ENCODE results near the gene SOX2.
A peak's percentile ranks its signal among the peaks of the same experiment; 100 is the strongest.

SOX2 gene

DNA sequence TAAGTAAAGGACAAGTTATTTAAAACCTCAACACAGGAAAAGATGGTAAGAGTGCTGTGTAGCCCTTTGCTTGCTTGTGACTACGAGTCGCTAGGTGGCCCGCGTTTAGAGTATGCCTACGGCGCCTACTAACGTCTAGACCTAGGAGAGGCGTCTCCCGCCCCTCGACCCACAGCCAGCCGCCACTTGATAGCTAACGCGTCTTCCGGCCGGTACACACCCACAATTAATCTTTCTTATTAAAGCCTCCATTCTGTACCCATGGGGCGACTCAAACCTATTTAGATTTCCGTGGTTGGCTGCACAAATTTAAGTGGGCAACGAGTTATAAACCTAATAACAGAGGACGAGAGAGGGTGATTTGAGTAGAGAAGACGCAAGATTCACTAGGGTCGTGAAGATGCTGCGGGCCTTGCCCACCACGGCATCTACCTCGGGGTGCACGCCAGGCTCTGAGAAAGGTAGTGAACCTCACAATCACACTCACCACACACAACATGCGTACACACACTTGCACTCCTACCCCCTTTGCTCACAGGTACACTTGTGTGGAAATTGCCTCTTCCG is 12.0 kb downstream of the SOX2 start:
- DNase-seq: no peak

- DNase-seq: no peak
Measured at GRCh38 chr3:181724192-181724965, 12.7 kb downstream of the SOX2 start.

DNA sequence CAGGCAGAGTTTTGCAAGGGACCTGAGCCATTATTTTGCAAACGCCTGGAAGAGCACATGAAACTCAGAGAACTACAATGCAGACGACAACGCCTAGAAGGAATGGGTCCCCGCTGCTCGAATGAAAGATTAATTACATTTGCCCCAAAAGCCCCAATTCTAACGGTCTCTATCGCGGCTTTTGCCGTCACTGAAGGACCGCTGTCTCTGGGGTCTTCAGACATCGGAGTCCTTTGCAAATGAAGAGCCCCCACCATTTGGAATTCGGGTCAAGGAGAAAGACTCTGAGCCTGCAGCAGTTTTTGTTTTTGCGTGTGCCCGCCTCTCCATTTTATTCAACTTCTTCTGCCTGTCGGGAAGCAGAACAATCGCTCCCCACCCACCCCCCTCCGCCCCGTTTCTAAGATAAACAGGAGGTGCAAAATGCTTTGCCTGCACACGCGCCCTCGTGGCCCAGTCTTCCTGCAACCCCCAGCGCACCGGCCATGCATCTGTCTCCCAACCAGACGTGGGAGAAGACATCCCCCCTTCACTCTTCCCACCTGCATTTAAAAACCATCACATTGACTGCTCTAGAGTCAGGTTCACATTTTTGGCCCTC is 13.5 kb downstream of the SOX2 start:
- no peak for DNase-seq

DNA sequence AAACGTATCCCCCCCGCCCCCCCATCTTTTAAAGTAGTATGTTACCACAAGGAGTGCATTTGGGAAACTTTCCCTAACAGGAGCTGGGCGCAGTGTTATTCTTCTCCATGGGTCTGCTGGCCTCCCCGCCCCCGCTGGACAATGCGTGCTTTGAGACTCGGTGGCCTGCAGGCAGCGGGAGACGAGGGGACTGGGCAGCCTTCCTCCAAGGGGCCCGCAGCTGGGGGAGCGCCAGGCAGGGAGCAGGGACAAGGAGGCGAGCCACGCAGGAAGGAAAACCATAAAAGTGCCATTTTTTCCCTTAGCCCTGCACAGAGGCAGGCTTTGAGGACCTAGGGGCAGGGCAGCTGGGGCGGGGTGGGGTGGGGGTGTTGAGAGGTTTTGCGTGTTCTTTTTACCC is 14.1 kb downstream of the SOX2 start:
- DNase-seq: no peak

GRCh38 chr3:181726351-181727330 is 14.9 kb downstream of the SOX2 start:
- DNase-seq: no peak

DNA sequence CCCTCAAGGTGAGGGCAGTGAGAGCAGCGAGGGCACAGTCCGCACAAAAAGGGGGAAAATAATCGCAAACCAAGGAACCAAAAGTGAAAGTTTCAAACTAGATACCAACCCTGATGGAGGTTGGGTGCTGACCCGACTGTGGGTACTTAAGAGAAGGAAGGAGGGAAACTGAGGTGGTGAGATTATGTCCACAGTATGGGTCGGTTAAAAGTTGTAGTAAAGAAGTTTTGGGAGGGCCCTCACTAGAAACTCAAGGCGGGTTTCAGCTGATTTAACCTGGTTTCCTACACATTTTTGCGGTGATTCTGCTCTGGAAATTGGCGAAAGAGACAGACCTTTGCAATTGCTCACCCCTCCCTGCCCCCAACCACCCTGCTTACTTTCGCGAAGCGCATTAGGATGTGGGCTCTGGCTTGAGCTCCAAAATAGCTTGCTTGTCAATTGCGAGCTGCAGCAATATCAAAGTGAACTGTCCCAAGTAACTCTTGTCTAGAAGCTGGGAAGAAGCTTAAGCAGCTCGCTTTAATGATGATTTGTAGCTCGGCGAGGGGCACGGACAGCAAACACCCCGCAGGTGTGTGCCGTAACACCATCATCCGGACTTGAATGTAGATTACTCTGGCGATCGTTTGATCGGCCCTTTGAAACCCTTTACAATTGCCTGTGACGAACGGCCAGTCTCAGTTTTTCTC is 15.8 kb downstream of the SOX2 start:
- no peak for DNase-seq

DNA sequence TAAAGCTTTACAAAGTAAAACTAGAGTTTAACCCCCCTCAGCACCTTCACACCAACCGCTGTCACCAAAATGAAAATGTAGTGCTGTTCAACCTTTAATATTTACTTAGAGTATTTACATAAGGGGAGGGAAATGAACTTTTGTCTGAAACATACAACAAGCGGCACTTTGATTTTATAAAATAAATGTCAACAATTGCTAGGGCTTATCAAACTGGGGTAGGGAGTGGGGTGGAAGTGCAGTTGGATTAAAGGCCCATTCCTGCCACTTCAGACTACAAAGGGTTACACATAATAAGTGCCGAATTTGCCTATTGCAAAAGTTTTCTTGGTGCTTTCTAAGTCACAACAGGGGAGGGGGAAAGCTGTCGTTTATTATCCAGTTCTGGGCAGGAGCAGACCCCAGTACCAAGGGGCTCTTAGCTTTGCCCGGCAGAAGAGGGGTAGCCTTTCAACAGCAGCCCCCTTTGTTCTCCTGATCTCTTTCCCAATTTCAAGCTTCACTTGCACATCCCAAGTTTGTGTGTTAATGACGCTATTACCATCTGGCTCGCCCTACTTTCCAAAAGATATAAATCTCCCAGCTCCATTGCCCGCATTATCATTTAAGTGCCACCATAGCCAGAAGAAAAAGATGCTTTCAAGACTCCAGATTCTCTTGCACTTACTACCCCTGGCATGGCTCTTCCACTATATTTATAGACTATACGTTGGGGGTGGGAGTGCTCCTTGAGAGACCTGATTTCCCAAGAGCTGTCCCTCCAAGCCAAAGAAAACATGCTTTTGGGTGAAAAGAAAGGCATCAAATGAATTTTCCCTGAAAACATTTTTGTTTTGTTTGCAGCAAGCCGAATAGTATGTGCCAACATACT is 17.0 kb downstream of the SOX2 start:
- no peak for DNase-seq

GRCh38 chr3:181729341-181729869 is 17.7 kb downstream of the SOX2 start:
- no peak for DNase-seq

GRCh38 chr3:181730316-181730715 is 18.6 kb downstream of the SOX2 start:
- no peak for DNase-seq

GRCh38 chr3:181730934-181731333 is 19.2 kb downstream of the SOX2 start:
- no peak for DNase-seq

- DNase-seq: no peak
Measured at GRCh38 chr3:181735911-181736310, 24.2 kb downstream of the SOX2 start.

- no peak for DNase-seq
Measured at GRCh38 chr3:181738551-181738950, 26.8 kb downstream of the SOX2 start.

GRCh38 chr3:181739628-181740027 is 27.9 kb downstream of the SOX2 start:
- peak; percentile 17 for DNase-seq

DNA sequence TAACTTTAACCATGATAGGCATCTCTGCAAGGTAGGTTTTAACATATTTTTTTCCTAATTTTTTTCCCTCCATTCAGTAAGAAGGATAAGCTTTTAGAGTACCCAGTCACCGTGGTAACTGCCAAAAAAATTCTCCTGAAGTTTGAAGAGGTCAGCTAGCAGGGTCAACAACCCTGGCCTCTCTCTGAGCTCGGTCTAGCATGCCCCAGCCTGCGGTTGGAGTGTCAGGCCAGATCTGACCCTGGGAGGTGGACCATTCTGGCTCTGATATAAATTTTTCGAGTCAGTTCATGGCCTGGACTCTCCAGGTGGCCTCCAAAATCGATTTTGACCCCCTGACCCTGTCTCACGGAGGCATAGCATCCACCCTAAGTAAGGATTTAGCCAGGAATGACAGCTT is 29.7 kb downstream of the SOX2 start:
- no peak for DNase-seq

- DNase-seq: no peak
Measured at GRCh38 chr3:181752202-181752671, 40.5 kb downstream of the SOX2 start.

DNA sequence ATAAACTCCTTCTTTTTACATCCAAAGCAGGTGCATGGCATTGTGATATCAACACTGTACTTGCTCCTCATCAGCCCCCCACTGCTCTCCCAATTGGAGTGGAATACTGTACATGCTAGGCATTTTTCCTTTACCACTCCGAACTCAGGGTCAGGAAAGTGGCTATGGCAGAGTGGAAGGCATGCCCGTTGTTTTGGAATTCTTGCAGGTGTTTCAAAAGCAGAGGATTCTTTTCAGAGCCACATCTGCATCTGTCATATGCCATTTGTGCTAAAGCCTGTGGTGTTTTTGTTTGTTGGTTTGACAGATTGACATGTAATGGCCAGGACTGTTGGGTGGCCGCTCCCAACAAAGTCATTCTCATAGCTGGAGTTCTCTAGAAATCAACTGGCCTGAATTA is 41.7 kb downstream of the SOX2 start:
- no peak for DNase-seq

DNA sequence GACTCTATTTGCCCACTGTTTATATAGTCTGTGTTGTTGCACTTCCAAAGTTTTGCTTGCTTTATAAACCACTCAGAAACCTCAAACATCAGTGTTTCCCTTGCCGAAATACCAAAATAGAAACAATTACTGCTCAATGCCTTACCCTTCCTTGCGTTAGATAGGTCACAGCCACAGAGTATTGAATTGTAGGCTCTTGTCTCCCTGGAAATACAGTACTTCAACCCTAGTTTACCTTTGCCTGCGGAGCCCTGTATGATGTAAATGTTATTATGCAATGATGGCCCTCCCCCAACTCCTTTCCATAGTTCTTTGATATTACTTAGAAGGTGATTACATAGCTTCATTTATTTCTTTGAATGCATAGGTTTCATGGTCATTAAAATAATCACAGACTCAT is 44.2 kb downstream of the SOX2 start:
- peak; percentile 67 for DNase-seq

GRCh38 chr3:181756645-181757297 is 45.0 kb downstream of the SOX2 start:
- no peak for DNase-seq

DNA sequence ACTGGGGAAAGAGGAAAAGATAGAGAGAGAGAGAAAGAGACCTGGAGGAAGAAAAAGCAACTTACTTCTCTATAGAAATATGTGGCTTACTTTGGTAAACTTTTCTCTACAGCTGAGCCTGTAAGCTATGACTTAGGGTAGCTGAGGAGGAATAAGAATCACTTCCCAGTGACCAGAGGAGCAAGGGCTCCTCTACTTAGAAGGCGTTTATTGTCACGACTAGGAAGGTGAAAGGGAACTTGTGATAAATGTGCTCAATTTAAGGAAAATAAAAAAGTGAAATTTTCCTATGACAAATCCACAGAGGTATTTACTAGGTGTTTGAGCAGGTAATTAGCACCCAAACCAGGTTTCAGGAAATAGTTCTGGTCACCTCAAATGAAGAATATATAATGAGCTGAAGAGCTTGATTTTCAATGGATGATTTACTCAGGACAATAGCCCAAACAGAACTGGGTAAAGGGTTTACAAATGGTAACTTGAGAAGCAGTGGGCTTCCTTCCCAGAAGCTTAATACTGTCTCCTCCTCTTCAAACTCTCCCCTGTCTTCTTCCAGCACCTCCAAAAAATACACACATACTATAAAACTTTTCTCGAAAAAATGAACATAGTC is 46.1 kb downstream of the SOX2 start:
- no peak for DNase-seq

DNA sequence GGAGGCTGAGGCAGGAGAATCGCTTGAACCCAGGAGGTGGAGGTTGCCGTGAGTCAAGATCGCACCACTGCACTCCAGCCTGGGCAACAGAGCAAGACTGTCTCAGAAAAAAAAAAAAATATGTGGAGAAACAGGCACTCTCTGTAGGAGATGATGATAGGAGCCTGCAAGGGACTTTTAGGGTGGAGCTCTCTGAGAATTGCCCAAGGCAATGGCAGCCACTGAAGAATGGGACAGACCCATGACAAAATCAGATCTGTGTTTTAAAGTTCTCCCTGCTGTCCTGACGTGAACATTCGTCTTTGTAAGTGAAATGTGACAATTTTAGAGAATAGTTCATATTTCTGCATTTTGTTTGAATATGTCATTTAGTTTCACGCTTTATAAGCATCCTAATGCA is 50.2 kb downstream of the SOX2 start:
- DNase-seq: no peak

All from NCI-H187 treated with DMSO at 0.1 percent for 48 hours (cell line).